OCI-LY7 (cell line): Measurements from ENCODE around the gene TANGO2. TPM values are rescaled to one million over a fixed set of nuclear protein-coding genes. Genes with fewer than 3 reads are reported as not detected.

ENCODE experiments used
- BruUV-seq: library from RNA; stranded (reverse); fragments of 400-500 nt; replicated peaks from 2 replicates; lab custom pipeline; 2021; lab: Mats Ljungman, UMichigan
- CTCF ChIA-PET: fragments of 300-600 bp; sonication (Branson Sonifier 250); formaldehyde crosslinking; loops from one replicate; lab custom pipeline; 2022; ENCODE audit warnings: antibody characterized with exemption; ENCODE audit not compliant: unreplicated experiment; lab: Charles Lee
- POLR2A ChIA-PET: fragments of 300-600 bp; sonication (Branson Sonifier 250); formaldehyde crosslinking; loops from one replicate; lab custom pipeline; 2022; ENCODE audit warnings: antibody characterized with exemption; lab: Charles Lee
- DNase-seq: peaks from one replicate; pipeline ENCODE4 v3.0.0-alpha.2; 2015; ENCODE audit warnings: low spot score
- H2AFZ ChIP-seq: fragments of 200-600 bp; sonication (generic), shearing (Covaris generic); 2 replicates; pipeline ENCODE4 v1.6.1; 2014; ENCODE audit warnings: mild to moderate bottlenecking, antibody characterized with exemption, low read length, moderate library complexity
- H3K27ac ChIP-seq: fragments of 200-600 bp; sonication (generic); 2 replicates; pipeline ENCODE4 v1.5.1; 2014; ENCODE audit warnings: mixed run types, low read depth, mild to moderate bottlenecking, moderate library complexity, low read length, inconsistent platforms; ENCODE audit not compliant: poor library complexity, severe bottlenecking
- H3K36me3 ChIP-seq: fragments of 200-600 bp; sonication (generic); 2 replicates; pipeline ENCODE4 v1.6.1; 2014; ENCODE audit warnings: mild to moderate bottlenecking, antibody characterized with exemption, low read length, moderate library complexity, mixed read lengths; ENCODE audit not compliant: insufficient read depth
- H3K4me1 ChIP-seq: fragments of 200-600 bp; sonication (generic); 2 replicates; pipeline ENCODE4 v1.5.1; 2014; ENCODE audit warnings: mild to moderate bottlenecking, low read length; ENCODE audit not compliant: insufficient read depth, poor library complexity, severe bottlenecking
- H3K4me2 ChIP-seq: fragments of 200-600 bp; sonication (generic); 2 replicates; pipeline ENCODE4 v1.6.1; 2014; ENCODE audit warnings: mild to moderate bottlenecking, low read length
- H3K4me3 ChIP-seq: fragments of 200-600 bp; sonication (generic); 2 replicates; pipeline ENCODE4 v1.5.1; 2014; ENCODE audit warnings: mild to moderate bottlenecking, low read depth, low read length; ENCODE audit not compliant: poor library complexity, severe bottlenecking
- H3K79me2 ChIP-seq: fragments of 200-600 bp; sonication (generic); 2 replicates; pipeline ENCODE4 v1.6.1; 2016; ENCODE audit warnings: low read depth, mild to moderate bottlenecking, low read length, moderate library complexity, mixed read lengths; ENCODE audit not compliant: insufficient read depth
- H3K9me2 ChIP-seq: fragments of 200-600 bp; sonication (generic); 2 replicates; pipeline ENCODE4 v1.6.1; 2016; ENCODE audit warnings: mild to moderate bottlenecking, low read length, mixed read lengths; ENCODE audit not compliant: insufficient read depth
- H3K9me3 ChIP-seq: fragments of 200-600 bp; sonication (generic); 2 replicates; pipeline ENCODE4 v1.6.1; 2014; ENCODE audit warnings: mild to moderate bottlenecking, mixed run types, low read length, mixed read lengths
- H4K20me1 ChIP-seq: fragments of 200-600 bp; sonication (generic); 2 replicates; pipeline ENCODE4 v1.6.1; 2014; ENCODE audit warnings: mild to moderate bottlenecking, antibody characterized with exemption, low read length, moderate library complexity, mixed read lengths; ENCODE audit not compliant: insufficient read depth
- CTCF ChIP-seq: fragments of 200-600 bp; sonication (generic); conservative IDR thresholded peaks from 2 replicates; pipeline ENCODE4 v1.5.1; 2014; ENCODE audit warnings: mild to moderate bottlenecking, antibody characterized with exemption, low read length, moderate library complexity, mixed read lengths
- EZH2phosphoT487 ChIP-seq: fragments of 200-600 bp; sonication (generic); IDR thresholded peaks from 2 replicates; pipeline ENCODE4 v1.6.1; 2018; ENCODE audit warnings: low read depth, borderline replicate concordance, mild to moderate bottlenecking, mixed run types, antibody characterized with exemption, low read length, moderate library complexity, mixed read lengths
- intact Hi-C: fragments of 100-400 bp; cut with micrococcal nuclease; formaldehyde crosslinking; loops from one replicate; pipeline ENCODE4 v1.10.0; 2022; ENCODE audit not compliant: unreplicated experiment
- total RNA-seq, 2 experiments: library from RNA; depleted of rRNA in 1 of 2; stranded (reverse); fragments of >200 nt in 1 of 2; shearing (Covaris generic) in 1 of 2; gene quantifications; 2 replicates each; pipeline ENCODE4 v1.2.3, GENCODE V29; 2014 to 2022

Gene TANGO2
- total RNA-seq, 2 experiments from 2014 or later = 18.3 to 23.3 TPM

- Histone ChIP-seq H4K20me1 (no peaks in the 10 kb centered on the region), H3K27ac (no peak overlapping the region), H3K4me2 (no peak overlapping the region), H3K9me3 (no peaks in the 10 kb centered on the region), H3K4me1 (peaks cover 8% of the 10 kb centered on the region), H3K36me3 (no peaks in the 10 kb centered on the region), H3K4me3 (no peak overlapping the region), H2AFZ (no peak overlapping the region), H3K9me2 (no peaks in the 10 kb centered on the region), H3K79me2 (no peaks in the 10 kb centered on the region)
- CTCF ChIA-PET = no interaction called here
- no TSS peak for BruUV-seq
- POLR2A ChIA-PET = no interaction called here
- intact Hi-C loops = no loop called here
- TF ChIP-seq CTCF (no peak), EZH2phosphoT487 (no peak)
- DNase-seq = no peak
These were observed 35.8 kb upstream of the TANGO2 start for GRCh38 chr22:19984851-19985811.

GRCh38 chr22:19986011-19986409, 34.9 kb upstream of the TANGO2 start:
- H3K4me2 ChIP-seq = no peak overlapping the region
- no peaks in the 10 kb centered on the region for H3K9me2 ChIP-seq
- H3K4me1 ChIP-seq = peaks cover 8% of the 10 kb centered on the region
- no peak for DNase-seq
- H3K4me3 ChIP-seq = no peak overlapping the region
- ChIA-PET POLR2A (no interaction called here), CTCF (no interaction called here)
- H4K20me1 ChIP-seq = no peaks in the 10 kb centered on the region
- H2AFZ ChIP-seq = no peak overlapping the region
- no peaks in the 10 kb centered on the region for H3K36me3 ChIP-seq
- no TSS peak for BruUV-seq
- TF ChIP-seq EZH2phosphoT487 (no peak), CTCF (no peak)
- H3K27ac ChIP-seq = no peak overlapping the region
- no peaks in the 10 kb centered on the region for H3K79me2 ChIP-seq
- intact Hi-C loops = no loop called here
- H3K9me3 ChIP-seq = no peaks in the 10 kb centered on the region
